NCI-H748 (cell line): ENCODE results near the gene AQP12B.
"Not testable (repeated sequence)": the region's sequence is repeated elsewhere in the genome, so short reads cannot be mapped to it uniquely, and the experiment has no call there.

ENCODE experiments used
- DNase-seq: peaks from one replicate; lab custom pipeline; 2025; ENCODE audit not compliant: unreplicated experiment; lab: John Stamatoyannopoulos, UW

AQP12B gene, protein sequence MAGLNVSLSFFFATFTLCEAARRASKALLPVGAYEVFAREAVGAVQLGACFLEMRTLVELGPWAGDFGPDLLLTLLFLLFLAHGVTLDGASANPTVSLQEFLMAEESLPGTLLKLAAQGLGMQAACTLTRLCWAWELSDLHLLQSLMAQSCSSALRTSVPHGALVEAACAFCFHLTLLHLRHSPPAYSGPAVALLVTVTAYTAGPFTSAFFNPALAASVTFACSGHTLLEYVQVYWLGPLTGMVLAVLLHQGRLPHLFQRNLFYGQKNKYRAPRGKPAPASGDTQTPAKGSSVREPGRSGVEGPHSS

DNA sequence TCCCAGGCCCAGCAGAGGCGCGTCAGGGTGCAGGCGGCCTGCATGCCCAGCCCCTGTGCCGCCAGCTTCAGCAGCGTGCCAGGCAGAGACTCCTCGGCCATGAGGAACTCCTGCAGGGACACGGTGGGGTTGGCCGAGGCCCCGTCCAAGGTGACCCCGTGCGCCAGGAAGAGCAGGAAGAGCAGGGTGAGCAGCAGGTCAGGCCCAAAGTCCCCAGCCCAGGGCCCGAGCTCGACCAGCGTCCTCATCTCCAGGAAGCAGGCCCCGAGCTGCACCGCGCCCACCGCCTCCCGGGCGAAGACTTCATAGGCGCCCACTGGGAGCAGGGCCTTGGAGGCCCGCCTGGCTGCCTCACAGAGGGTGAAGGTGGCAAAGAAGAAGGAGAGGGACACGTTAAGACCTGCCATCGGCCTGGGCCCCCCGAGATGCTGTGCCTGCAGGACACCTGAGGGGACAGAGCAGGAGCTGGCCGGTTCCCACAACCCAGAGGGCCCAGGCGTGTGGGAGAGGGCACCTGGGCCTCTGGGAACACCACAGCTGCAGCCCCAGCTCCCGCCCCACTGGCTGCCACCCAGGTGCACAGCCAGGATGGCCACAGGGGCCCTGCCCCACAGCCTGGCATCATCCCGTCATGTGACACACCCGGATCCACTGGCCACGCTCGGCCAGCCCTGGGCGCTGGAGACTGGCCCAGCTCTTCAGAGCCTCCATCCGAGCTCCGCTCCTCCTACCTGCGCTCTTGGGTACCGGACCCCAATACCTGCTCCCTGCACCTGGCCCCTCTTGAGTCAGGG, at the start of gene AQP12B:
AQP12B (minus strand) TSS at position 455 of the 794 bp plus-strand sequence; CDS start at position 407, 48 bp downstream.
- DNase-seq = not testable (repeated sequence)

GRCh38 chr2:240732184-240732583, 49.5 kb upstream of the AQP12B start:
- DNase-seq = no peak

DNA sequence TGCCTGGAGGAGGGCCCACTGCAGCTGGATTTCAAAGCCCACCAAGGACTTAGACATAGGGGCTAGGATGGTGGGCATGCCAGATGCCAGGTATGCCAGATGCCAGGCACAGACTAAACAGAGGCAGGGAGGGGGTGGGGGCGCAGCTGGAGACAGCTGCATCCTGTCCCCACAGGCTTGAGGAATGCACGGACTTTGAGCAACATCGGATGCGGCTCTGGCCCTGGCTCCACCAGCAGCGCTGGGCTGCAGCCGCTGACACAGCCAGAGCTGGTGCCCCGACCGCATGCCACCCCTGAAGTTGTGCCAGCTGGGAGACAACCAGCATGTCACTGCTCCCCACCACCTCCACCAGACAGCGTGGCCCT, 48.5 kb upstream of the AQP12B start:
- no peak for DNase-seq

- no peak for DNase-seq
These were observed 48.0 kb upstream of the AQP12B start for GRCh38 chr2:240730501-240731177.

DNA sequence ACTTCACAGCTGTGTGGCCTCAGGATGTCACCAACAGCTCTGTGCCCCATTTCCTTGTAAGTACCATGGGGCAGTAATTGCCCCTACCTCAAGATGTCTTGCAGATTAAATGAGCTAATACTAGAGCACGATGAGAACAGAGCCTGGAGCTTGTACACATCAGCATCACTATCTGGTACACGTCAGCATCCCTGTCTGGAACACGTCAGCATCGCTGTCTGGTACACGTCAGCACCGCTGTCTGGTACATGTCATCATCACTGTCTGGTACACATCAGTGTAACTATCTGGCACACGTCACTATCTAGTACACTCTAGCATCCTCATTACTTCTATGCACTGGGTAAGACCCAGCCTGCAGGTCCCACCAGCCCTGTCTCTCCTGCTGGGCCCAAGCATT, 46.1 kb upstream of the AQP12B start:
- DNase-seq = no peak

GRCh38 chr2:240728361-240728760, 45.7 kb upstream of the AQP12B start:
- DNase-seq = no peak

DNA sequence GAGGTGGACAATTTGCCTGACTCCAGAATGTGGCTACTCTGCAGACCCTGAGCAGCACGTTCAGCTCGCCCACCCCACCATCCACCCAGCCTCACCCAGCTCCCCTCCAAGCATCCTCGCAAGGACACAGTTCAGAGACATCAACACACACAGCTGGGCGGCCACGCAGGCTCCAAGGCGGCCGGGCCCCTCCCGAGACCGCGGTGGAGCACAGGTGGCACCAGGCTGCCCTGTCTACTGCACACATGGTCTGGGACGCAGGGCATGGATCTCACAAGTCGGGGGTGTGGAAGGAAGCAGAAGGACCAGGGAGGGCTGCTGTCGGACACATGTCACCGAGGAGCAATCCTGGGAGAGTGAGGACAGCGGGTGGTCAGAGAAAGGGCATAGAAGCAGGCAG, 45.2 kb upstream of the AQP12B start:
- DNase-seq = no peak

- DNase-seq = no peak
These were observed 44.8 kb upstream of the AQP12B start for GRCh38 chr2:240727439-240727838.

DNA sequence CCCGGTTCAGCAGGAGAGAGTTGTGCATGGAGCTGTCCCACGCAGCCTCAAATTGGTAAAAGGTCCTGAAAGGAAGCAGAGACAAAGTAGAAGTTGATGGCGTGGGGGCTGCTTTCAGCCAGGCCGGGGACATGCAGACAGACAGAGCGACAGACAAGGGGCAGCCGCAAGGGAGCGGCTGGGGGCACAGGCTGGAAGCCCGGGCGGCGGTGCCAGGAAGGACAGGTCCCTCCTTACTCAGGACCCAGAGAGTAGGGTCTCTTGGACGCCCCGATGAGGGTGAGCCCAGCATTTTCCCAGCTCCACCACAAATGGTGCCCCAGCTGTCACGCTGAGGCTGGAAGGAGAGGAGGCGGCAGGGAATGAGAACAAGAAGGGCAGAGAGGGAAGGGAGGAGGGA, 44.2 kb upstream of the AQP12B start:
- no peak for DNase-seq

GRCh38 chr2:240725671-240726070, 43.0 kb upstream of the AQP12B start:
- peak; percentile 13 for DNase-seq

DNA sequence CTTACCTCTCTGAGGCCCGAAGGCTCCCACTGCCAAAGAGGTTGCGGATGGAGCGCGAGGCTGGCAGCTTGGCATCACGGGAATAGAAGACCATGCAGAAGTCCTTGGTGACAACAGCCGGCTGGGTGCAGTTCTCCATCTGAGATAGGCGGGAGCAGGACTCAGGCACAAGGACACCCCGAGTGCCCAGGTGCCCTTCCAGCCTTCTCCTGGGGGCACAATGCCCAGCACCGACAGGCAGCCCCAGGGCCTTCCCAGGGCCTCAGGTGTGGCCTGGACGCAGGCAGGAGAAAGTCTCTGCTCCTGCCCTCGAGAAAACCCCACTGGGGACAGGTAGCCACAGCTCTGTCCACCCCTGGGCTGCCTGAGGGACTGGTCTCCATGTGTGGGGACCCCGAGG, 42.6 kb upstream of the AQP12B start:
- no peak for DNase-seq

DNA sequence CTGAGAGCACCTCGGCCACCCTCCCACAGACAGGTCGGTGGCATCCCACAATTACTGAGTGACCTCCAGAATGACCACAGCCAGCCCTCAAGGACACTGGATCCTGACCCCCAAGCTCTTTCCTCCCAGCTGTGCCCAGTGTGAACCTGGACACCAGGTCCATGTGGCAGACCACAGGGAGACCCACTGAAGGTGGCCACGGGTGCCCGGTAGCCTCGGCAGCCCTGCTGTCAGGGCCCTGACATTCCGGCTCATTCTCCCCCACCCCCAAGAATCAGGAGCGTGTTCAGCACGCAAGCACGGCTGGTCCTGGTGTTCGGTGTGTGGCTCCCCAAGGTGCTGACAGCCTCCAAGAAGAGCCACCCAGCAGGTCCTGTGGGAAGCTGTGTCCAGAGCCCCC, 41.7 kb upstream of the AQP12B start:
- no peak for DNase-seq

- DNase-seq = no peak
These were observed 41.2 kb upstream of the AQP12B start for GRCh38 chr2:240723851-240724250.

- DNase-seq = no peak
These were observed 40.4 kb upstream of the AQP12B start for GRCh38 chr2:240722796-240723735.

DNA sequence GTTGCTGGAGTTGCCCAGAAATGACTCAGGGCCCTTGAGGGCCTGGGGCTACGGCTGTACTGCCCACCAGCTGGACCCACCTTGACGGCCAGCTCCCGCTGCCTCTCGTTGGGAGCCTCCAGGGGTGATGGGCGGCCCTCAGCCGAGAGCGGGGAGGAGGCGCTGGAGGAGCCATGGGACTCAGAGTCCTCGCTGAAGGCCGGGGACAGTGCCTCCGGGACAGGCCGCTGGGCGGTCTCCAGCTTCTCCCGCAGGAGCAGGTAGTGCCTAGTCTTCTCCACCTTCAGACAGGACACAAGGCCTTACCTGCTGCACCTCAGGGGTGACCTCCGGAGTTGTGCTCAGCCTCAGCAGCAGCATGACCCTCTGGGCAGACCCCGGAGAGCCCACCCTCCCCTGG, 39.7 kb upstream of the AQP12B start:
- no peak for DNase-seq

- no peak for DNase-seq
These were observed 39.0 kb upstream of the AQP12B start for GRCh38 chr2:240721596-240722180.

GRCh38 chr2:240720686-240721595, 38.3 kb upstream of the AQP12B start:
- DNase-seq = no peak

- DNase-seq = no peak
These were observed 37.2 kb upstream of the AQP12B start for GRCh38 chr2:240719676-240720545.
